Stimulated activated CD8-positive, alpha-beta memory T cell treated with anti-CD3 and anti-CD28 coated beads, Interleukin-4, amount 100 ng/mL, for 48 hours (primary cell): Measurements from ENCODE around the gene UXS1.
A peak's percentile ranks its signal among the peaks of the same experiment; 100 is the strongest.

Experiments used
- DNase-seq: peaks from one replicate; pipeline ENCODE4 v3.0.0-alpha.2; 2020

UXS1 gene

GRCh38 chr2:106129150-106129549 is 65.0 kb downstream of the UXS1 start:
- DNase-seq = no peak

- no peak for DNase-seq
These were observed 66.3 kb downstream of the UXS1 start for GRCh38 chr2:106127776-106128268.

- DNase-seq = no peak
These were observed 66.8 kb downstream of the UXS1 start for GRCh38 chr2:106127282-106127771.

GRCh38 chr2:106126705-106127281 is 67.3 kb downstream of the UXS1 start:
- DNase-seq = no peak

GRCh38 chr2:106126295-106126694 is 67.8 kb downstream of the UXS1 start:
- DNase-seq = no peak

- DNase-seq = no peak
These were observed 69.1 kb downstream of the UXS1 start for GRCh38 chr2:106124905-106125549.

GRCh38 chr2:106124106-106124756 is 69.9 kb downstream of the UXS1 start:
- peak; percentile 7 for DNase-seq

- DNase-seq = peak; percentile 13
These were observed 71.9 kb downstream of the UXS1 start for GRCh38 chr2:106122157-106122556.

GRCh38 chr2:106120432-106120831 is 73.7 kb downstream of the UXS1 start:
- DNase-seq = peak; percentile 13

GRCh38 chr2:106119074-106119473 is 75.0 kb downstream of the UXS1 start:
- DNase-seq = no peak

- DNase-seq = peak; percentile 5
These were observed 76.0 kb downstream of the UXS1 start for GRCh38 chr2:106117882-106118684.

- DNase-seq = no peak
These were observed 76.8 kb downstream of the UXS1 start for GRCh38 chr2:106117347-106117746.

- peak; percentile 3 for DNase-seq
These were observed 77.9 kb downstream of the UXS1 start for GRCh38 chr2:106116248-106116647.

- DNase-seq = no peak
These were observed 78.4 kb downstream of the UXS1 start for GRCh38 chr2:106115665-106116064.

GRCh38 chr2:106115250-106115649 is 78.9 kb downstream of the UXS1 start:
- no peak for DNase-seq

- DNase-seq = no peak
These were observed 79.9 kb downstream of the UXS1 start for GRCh38 chr2:106114166-106114565.

- no peak for DNase-seq
These were observed 80.6 kb downstream of the UXS1 start for GRCh38 chr2:106113361-106113966.

GRCh38 chr2:106111882-106112571 is 82.1 kb downstream of the UXS1 start:
- DNase-seq = no peak

GRCh38 chr2:106109675-106110424 is 84.3 kb downstream of the UXS1 start:
- no peak for DNase-seq

- DNase-seq = no peak
These were observed 85.3 kb downstream of the UXS1 start for GRCh38 chr2:106108791-106109190.

- DNase-seq = no peak
These were observed 85.8 kb downstream of the UXS1 start for GRCh38 chr2:106108351-106108750.
